ENCODE data around the gene TAS2R40. TPM values are rescaled to one million over a fixed set of nuclear protein-coding genes. Genes with fewer than 3 reads are reported as not detected.
"Not testable (repeated sequence)": the region's sequence is repeated elsewhere in the genome, so short reads cannot be mapped to it uniquely, and the experiment has no call there.

TAS2R40 gene
- total and polyA plus RNA-seq, 2 donors: not detected

DNA sequence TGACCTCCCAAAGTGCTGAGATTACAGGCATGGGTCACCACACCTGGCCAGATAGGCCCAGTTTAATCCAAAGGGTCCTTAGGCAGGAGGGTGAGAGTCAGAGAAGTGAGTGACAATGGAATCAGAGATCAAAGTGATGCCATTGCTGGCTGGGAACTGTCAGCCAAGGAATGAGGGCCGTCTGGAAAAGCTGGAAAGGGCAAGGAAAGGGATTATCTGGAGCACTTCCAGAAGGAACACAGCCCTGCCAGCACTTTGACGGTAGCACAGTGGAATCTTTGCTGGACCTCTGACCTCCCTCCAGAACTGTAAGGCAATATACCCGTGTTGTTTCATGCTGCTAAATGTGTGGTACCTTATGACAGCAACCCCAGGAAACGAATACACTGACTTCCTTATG lies 11.3 kb upstream of the TAS2R40 start:
- no peak overlapping the region for H3K4me3 ChIP-seq (ENCODE audit: low read depth, low read length)
- WGBS: 32% methylated on average over 4 of the region's 4 CpGs
- no peaks in the 10 kb centered on the region for H3K36me3 ChIP-seq (ENCODE audit: insufficient read depth)
- no peak overlapping the region for H3K27ac ChIP-seq (ENCODE audit: low read depth)
- DNase-seq (ENCODE audit: extremely low spot score): no peak
- H3K4me1 ChIP-seq (ENCODE audit: insufficient read depth): peaks cover 2% of the 10 kb centered on the region

DNA sequence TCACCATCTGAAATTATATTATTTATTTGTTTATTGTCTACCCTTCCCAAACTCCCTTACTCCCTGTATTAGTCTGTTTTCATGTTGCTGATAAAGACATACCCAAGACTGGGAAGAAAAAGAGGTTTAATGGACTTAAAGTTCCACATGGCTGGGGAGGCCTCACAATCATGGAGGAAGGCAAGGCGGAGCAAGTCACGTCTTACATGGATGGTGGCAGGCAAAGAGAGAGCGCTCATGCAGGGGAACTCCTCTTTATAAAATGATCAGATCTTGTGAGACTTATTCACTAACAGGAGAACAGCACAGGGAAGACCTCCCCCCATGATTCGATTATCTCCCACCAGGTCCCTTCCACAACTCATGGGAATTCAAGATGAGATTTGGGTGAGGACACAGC lies 8.4 kb upstream of the TAS2R40 start:
- 93% methylated on average over 4 of the region's 4 CpGs for WGBS
- not testable (repeated sequence) for DNase-seq (ENCODE audit: extremely low spot score); H3K4me3 ChIP-seq (ENCODE audit: low read depth, low read length); H3K27ac ChIP-seq (ENCODE audit: low read depth); H3K36me3 ChIP-seq (ENCODE audit: insufficient read depth); H3K4me1 ChIP-seq (ENCODE audit: insufficient read depth)

GRCh38 chr7:143214789-143215679 lies 6.8 kb upstream of the TAS2R40 start:
- Histone ChIP-seq H3K4me3 (ENCODE audit: low read depth, low read length) (no peak overlapping the region), H3K4me1 (ENCODE audit: insufficient read depth) (no peaks in the 10 kb centered on the region), H3K27ac (ENCODE audit: low read depth) (no peak overlapping the region), H3K36me3 (ENCODE audit: insufficient read depth) (no peaks in the 10 kb centered on the region)
- peak; percentile 65 for DNase-seq (ENCODE audit: extremely low spot score)
- 22% methylated on average over 8 of the region's 8 CpGs for WGBS

- Histone ChIP-seq H3K4me1 (ENCODE audit: insufficient read depth) (no peaks in the 10 kb centered on the region), H3K36me3 (ENCODE audit: insufficient read depth) (no peaks in the 10 kb centered on the region), H3K27ac (ENCODE audit: low read depth) (no peak overlapping the region), H3K4me3 (ENCODE audit: low read depth, low read length) (no peak overlapping the region)
- WGBS: 66% methylated on average over 6 of the region's 6 CpGs
- DNase-seq (ENCODE audit: extremely low spot score): no peak
These were observed 5.7 kb upstream of the TAS2R40 start for GRCh38 chr7:143216151-143216550.

GRCh38 chr7:143216686-143217085 lies 5.2 kb upstream of the TAS2R40 start:
- no peak overlapping the region for H3K4me3 ChIP-seq (ENCODE audit: low read depth, low read length)
- H3K36me3 ChIP-seq (ENCODE audit: insufficient read depth): no peaks in the 10 kb centered on the region
- DNase-seq (ENCODE audit: extremely low spot score): no peak
- no peak overlapping the region for H3K27ac ChIP-seq (ENCODE audit: low read depth)
- 86% methylated on average over 2 of the region's 2 CpGs for WGBS
- no peaks in the 10 kb centered on the region for H3K4me1 ChIP-seq (ENCODE audit: insufficient read depth)

GRCh38 chr7:143217806-143218205 lies 4.0 kb upstream of the TAS2R40 start:
- no peak overlapping the region for H3K27ac ChIP-seq (ENCODE audit: low read depth)
- no peak overlapping the region for H3K4me3 ChIP-seq (ENCODE audit: low read depth, low read length)
- no peaks in the 10 kb centered on the region for H3K4me1 ChIP-seq (ENCODE audit: insufficient read depth)
- DNase-seq (ENCODE audit: extremely low spot score): no peak
- no peaks in the 10 kb centered on the region for H3K36me3 ChIP-seq (ENCODE audit: insufficient read depth)
- 70% methylated on average over 2 of the region's 2 CpGs for WGBS

- 66% methylated on average over 2 of the region's 2 CpGs for WGBS
- H3K36me3 ChIP-seq (ENCODE audit: insufficient read depth): no peaks in the 10 kb centered on the region
These were observed 551 bp upstream of the TAS2R40 start for GRCh38 chr7:143221286-143221685.

DNA sequence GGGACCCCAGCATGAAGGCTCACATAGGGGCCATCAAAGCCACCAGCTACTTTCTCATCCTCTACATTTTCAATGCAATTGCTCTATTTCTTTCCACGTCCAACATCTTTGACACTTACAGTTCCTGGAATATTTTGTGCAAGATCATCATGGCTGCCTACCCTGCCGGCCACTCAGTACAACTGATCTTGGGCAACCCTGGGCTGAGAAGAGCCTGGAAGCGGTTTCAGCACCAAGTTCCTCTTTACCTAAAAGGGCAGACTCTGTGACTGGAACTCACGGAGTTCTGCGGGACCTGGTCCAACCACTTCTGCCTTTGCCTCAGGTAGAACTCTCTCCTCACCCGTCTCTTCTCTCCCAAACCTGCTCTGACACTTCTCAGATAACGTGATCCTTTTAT lies 945 bp downstream of the TAS2R40 start:
- Histone ChIP-seq H3K4me3 (ENCODE audit: low read depth, low read length) (no peak overlapping the region), H3K4me1 (ENCODE audit: insufficient read depth) (peaks cover 2% of the 10 kb centered on the region), H3K27ac (ENCODE audit: low read depth) (no peak overlapping the region), H3K36me3 (ENCODE audit: insufficient read depth) (no peaks in the 10 kb centered on the region)
- DNase-seq (ENCODE audit: extremely low spot score): no peak
- WGBS: 78% methylated on average over 7 of the region's 7 CpGs

More at GRCh38 chr7:143221286-143221685, 551 bp upstream of the TAS2R40 start:
- no peak for DNase-seq (ENCODE audit: extremely low spot score)
- no peak overlapping the region for H3K4me3 ChIP-seq (ENCODE audit: low read depth, low read length)
- peaks cover 2% of the 10 kb centered on the region for H3K4me1 ChIP-seq (ENCODE audit: insufficient read depth)
- no peak overlapping the region for H3K27ac ChIP-seq (ENCODE audit: low read depth)

- H3K27ac ChIP-seq (ENCODE audit: low read depth): no peak overlapping the region
- H3K36me3 ChIP-seq (ENCODE audit: insufficient read depth): no peaks in the 10 kb centered on the region
- H3K4me1 ChIP-seq (ENCODE audit: insufficient read depth): peaks cover 2% of the 10 kb centered on the region
- WGBS: 69% methylated on average over 4 of the region's 4 CpGs
- peak; percentile 39 for DNase-seq (ENCODE audit: extremely low spot score)
- no peak overlapping the region for H3K4me3 ChIP-seq (ENCODE audit: low read depth, low read length)
These were observed 1.9 kb downstream of the TAS2R40 start for GRCh38 chr7:143223784-143224183.

GRCh38 chr7:143225047-143225446 lies 3.2 kb downstream of the TAS2R40 start:
- H3K4me3 ChIP-seq (ENCODE audit: low read depth, low read length): no peak overlapping the region
- no peak overlapping the region for H3K27ac ChIP-seq (ENCODE audit: low read depth)
- WGBS: 88% methylated on average over 5 of the region's 5 CpGs
- DNase-seq (ENCODE audit: extremely low spot score): no peak
- no peaks in the 10 kb centered on the region for H3K36me3 ChIP-seq (ENCODE audit: insufficient read depth)
- H3K4me1 ChIP-seq (ENCODE audit: insufficient read depth): peaks cover 2% of the 10 kb centered on the region

DNA sequence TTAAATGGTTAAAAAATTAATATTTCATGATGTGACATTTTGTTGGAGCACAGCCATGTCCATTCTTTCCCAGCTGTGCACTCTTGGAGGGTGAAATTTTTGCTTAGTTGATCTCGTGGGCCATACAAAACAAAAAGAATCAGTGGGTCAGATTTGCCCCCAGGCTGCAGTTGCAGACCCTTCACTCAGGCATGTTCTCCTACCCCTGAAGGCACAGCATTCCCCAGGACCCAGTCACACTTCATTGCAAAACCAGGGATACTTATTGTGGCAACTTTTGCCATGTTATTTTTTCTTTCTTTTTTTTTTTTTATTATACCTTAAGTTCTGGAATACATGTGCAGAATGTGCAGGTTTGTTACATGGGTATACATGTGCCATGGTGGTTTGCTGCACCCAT lies 6.0 kb downstream of the TAS2R40 start:
- Histone ChIP-seq H3K36me3 (ENCODE audit: insufficient read depth) (no peaks in the 10 kb centered on the region), H3K27ac (ENCODE audit: low read depth) (no peak overlapping the region), H3K4me3 (ENCODE audit: low read depth, low read length) (no peak overlapping the region), H3K4me1 (ENCODE audit: insufficient read depth) (peaks cover 2% of the 10 kb centered on the region)
- WGBS: 28% methylated on average over 1 of the region's 1 CpG
- no peak for DNase-seq (ENCODE audit: extremely low spot score)

- Histone ChIP-seq H3K4me3 (ENCODE audit: low read depth, low read length) (no peak overlapping the region), H3K27ac (ENCODE audit: low read depth) (no peak overlapping the region), H3K4me1 (ENCODE audit: insufficient read depth) (no peaks in the 10 kb centered on the region), H3K36me3 (ENCODE audit: insufficient read depth) (no peaks in the 10 kb centered on the region)
- 36% methylated on average over 9 of the region's 9 CpGs for WGBS
- DNase-seq (ENCODE audit: extremely low spot score): no peak
These were observed 7.4 kb downstream of the TAS2R40 start for GRCh38 chr7:143229054-143229790.

DNA sequence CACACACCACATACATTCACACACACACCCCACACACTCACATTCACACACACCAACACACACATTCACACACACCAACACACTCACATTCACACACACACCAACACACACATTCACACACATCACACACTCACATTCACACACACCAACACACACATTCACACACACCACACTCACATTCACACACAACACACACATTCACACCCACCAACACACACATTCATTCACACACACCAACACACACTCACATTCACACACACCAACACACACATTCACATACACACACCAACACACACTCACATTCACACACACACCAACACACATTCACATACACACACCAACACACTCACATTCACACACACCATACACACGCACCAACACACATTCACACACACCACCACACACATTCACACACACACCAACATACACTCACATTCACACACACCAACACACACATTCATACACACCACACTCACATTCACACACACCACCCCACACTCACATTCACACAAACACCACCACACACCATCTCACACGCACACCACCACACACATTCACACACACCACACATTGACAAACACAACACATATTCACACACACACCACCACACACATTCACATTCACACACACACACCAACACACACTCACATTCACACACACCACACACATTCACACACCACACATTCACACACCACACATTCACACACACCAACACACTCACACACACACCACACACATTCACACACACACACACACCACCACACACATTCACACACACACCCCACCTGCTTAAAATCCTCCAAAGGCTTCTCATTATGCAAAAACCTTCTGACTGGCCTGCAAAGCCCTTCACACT lies 9.0 kb downstream of the TAS2R40 start:
- Histone ChIP-seq H3K4me1 (ENCODE audit: insufficient read depth) (no peaks in the 10 kb centered on the region), H3K4me3 (ENCODE audit: low read depth, low read length) (no peak overlapping the region), H3K36me3 (ENCODE audit: insufficient read depth) (no peaks in the 10 kb centered on the region), H3K27ac (ENCODE audit: low read depth) (no peak overlapping the region)
- 97% methylated on average over 2 of the region's 2 CpGs for WGBS
- DNase-seq (ENCODE audit: extremely low spot score): no peak
